Measurements from ENCODE around the gene ILDR2.

The ILDR2 gene

GRCh38 chr1:166924823-166925541 lies 50.4 kb downstream of the ILDR2 start:
- no peak for DNase-seq

- DNase-seq: no peak
Measured at GRCh38 chr1:166920561-166921475, 54.5 kb downstream of the ILDR2 start.

- DNase-seq: no peak
Measured at GRCh38 chr1:166918956-166919316, 56.4 kb downstream of the ILDR2 start.

GRCh38 chr1:166918088-166918955 lies 57.0 kb downstream of the ILDR2 start:
- no peak for DNase-seq

- DNase-seq: no peak
Measured at GRCh38 chr1:166915941-166916340, 59.4 kb downstream of the ILDR2 start.

- no peak for DNase-seq
Measured at GRCh38 chr1:166915042-166915441, 60.3 kb downstream of the ILDR2 start.

- DNase-seq: no peak
Measured at GRCh38 chr1:166914111-166914510, 61.2 kb downstream of the ILDR2 start.

GRCh38 chr1:166911624-166912023 lies 63.7 kb downstream of the ILDR2 start:
- no peak for DNase-seq

- peak; percentile 83 for DNase-seq
Measured at GRCh38 chr1:166910396-166910994, 64.8 kb downstream of the ILDR2 start.

GRCh38 chr1:166908942-166909341 lies 66.4 kb downstream of the ILDR2 start:
- no peak for DNase-seq

- DNase-seq: no peak
Measured at GRCh38 chr1:166907763-166908162, 67.6 kb downstream of the ILDR2 start.

GRCh38 chr1:166907051-166907450 lies 68.3 kb downstream of the ILDR2 start:
- no peak for DNase-seq

GRCh38 chr1:166906647-166907046 lies 68.7 kb downstream of the ILDR2 start:
- DNase-seq: no peak

GRCh38 chr1:166905900-166906299 lies 69.4 kb downstream of the ILDR2 start:
- no peak for DNase-seq

- DNase-seq: no peak
Measured at GRCh38 chr1:166905136-166905535, 70.2 kb downstream of the ILDR2 start.

GRCh38 chr1:166903232-166903631 lies 72.1 kb downstream of the ILDR2 start:
- no peak for DNase-seq

GRCh38 chr1:166902279-166902678 lies 73.1 kb downstream of the ILDR2 start:
- DNase-seq: peak; percentile 11

GRCh38 chr1:166900987-166901386 lies 74.4 kb downstream of the ILDR2 start:
- DNase-seq: no peak

GRCh38 chr1:166899769-166900168 lies 75.6 kb downstream of the ILDR2 start:
- DNase-seq: no peak

GRCh38 chr1:166895766-166896165 lies 79.6 kb downstream of the ILDR2 start:
- no peak for DNase-seq

GRCh38 chr1:166889776-166890175 lies 85.6 kb downstream of the ILDR2 start:
- no peak for DNase-seq

GRCh38 chr1:166888373-166889111 lies 86.8 kb downstream of the ILDR2 start:
- no peak for DNase-seq
